GM13976 (cell line): ENCODE results near the gene VAPA.

Experiments used
- DNase-seq: peaks from one replicate; pipeline ENCODE4 v3.0.0; 2012; ENCODE audit warnings: low spot score
- CTCF ChIP-seq: IDR thresholded peaks from 2 replicates; pipeline ENCODE4 v1.5.1; 2012; ENCODE audit warnings: borderline replicate concordance, mild to moderate bottlenecking; ENCODE audit not compliant: insufficient read depth; ENCODE audit errors: extremely low read depth, missing control alignments, control extremely low read depth
- in situ Hi-C: fragments of 300-500 bp; cut with MboI; formaldehyde crosslinking; loops from one replicate; pipeline ENCODE4 v1.12.0; 2022; ENCODE audit warnings: low sequenced_read_pairs, mixed read lengths, inconsistent platforms; ENCODE audit not compliant: unreplicated experiment

Gene VAPA

GRCh38 chr18:9987345-9987744 lies 73.5 kb downstream of the VAPA start:
- no peak for DNase-seq
- TF ChIP-seq CTCF, result no peak
- in situ Hi-C loops, result no loop called here

- no peak for DNase-seq
- in situ Hi-C loops, result no loop called here
- TF ChIP-seq CTCF, result no peak
Observed at GRCh38 chr18:9987931-9988330, 74.1 kb downstream of the VAPA start.

- TF ChIP-seq CTCF, result no peak
- in situ Hi-C loops, result no loop called here
- no peak for DNase-seq
Observed at GRCh38 chr18:9988665-9989064, 74.8 kb downstream of the VAPA start.

- DNase-seq, result no peak
- no peak for TF ChIP-seq CTCF
- in situ Hi-C loops, result no loop called here
Observed at GRCh38 chr18:9989481-9989880, 75.7 kb downstream of the VAPA start.

GRCh38 chr18:9991011-9992000 lies 77.5 kb downstream of the VAPA start:
- in situ Hi-C loops, result no loop called here
- no peak for TF ChIP-seq CTCF
- DNase-seq, result no peak

- in situ Hi-C loops, result no loop called here
- DNase-seq, result no peak
- TF ChIP-seq CTCF, result no peak
Observed at GRCh38 chr18:9992300-9992972, 78.6 kb downstream of the VAPA start.
